ENCODE results near the gene TNS3.

- TF ChIP-seq, protein P1, sequence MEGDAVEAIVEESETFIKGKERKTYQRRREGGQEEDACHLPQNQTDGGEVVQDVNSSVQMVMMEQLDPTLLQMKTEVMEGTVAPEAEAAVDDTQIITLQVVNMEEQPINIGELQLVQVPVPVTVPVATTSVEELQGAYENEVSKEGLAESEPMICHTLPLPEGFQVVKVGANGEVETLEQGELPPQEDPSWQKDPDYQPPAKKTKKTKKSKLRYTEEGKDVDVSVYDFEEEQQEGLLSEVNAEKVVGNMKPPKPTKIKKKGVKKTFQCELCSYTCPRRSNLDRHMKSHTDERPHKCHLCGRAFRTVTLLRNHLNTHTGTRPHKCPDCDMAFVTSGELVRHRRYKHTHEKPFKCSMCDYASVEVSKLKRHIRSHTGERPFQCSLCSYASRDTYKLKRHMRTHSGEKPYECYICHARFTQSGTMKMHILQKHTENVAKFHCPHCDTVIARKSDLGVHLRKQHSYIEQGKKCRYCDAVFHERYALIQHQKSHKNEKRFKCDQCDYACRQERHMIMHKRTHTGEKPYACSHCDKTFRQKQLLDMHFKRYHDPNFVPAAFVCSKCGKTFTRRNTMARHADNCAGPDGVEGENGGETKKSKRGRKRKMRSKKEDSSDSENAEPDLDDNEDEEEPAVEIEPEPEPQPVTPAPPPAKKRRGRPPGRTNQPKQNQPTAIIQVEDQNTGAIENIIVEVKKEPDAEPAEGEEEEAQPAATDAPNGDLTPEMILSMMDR (IDR thresholded peaks at IDR 0.05; ENCODE audit: low read depth, low read length, poor library complexity, severe bottlenecking) = no peak
- TF ChIP-seq EZH2phosphoT487 (IDR thresholded peaks at IDR 0.05; ENCODE audit: borderline replicate concordance, low read length) = no peak
These were observed 223.6 kb downstream of the TNS3 start for GRCh38 chr7:47358357-47358756.

Data from DOHH2 (cell line).